ENCODE data around the gene CTSZ. TPM values are rescaled to one million over a fixed set of nuclear protein-coding genes. Genes with fewer than 3 reads are reported as not detected.

The CTSZ gene
- total RNA-seq, 1 experiment from 2014 or later: 26.3 TPM

GRCh38 chr20:59014680-59015389 is 7.8 kb upstream of the CTSZ start (continued):
- TF ChIP-seq ATF6 (CRISPR knock-in tag; IDR thresholded peaks at IDR 0.05): no peak
- TF ChIP-seq ZNF281 (CRISPR knock-in tag; IDR thresholded peaks at IDR 0.05): no peak
- TF ChIP-seq USF1 (CRISPR knock-in tag; IDR thresholded peaks at IDR 0.05): no peak
- TF ChIP-seq E2F5 (CRISPR knock-in tag; IDR thresholded peaks at IDR 0.05): no peak
- no peak for TF ChIP-seq NFATC4 (CRISPR knock-in tag; IDR thresholded peaks at IDR 0.05)
- no peak for TF ChIP-seq ZNF425 (CRISPR knock-in tag; conservative IDR thresholded peaks at IDR 0.05)
- no peak for TF ChIP-seq GTF2I (CRISPR knock-in tag; conservative IDR thresholded peaks at IDR 0.05)
- TF ChIP-seq ZNF423 (CRISPR knock-in tag; IDR thresholded peaks at IDR 0.05): no peak
- TF ChIP-seq RORB (CRISPR knock-in tag; IDR thresholded peaks at IDR 0.05): no peak
- no peak for TF ChIP-seq ZNF263 (CRISPR knock-in tag; IDR thresholded peaks at IDR 0.05; ENCODE audit: low read depth)
- no peak for TF ChIP-seq E2F1 (CRISPR knock-in tag; IDR thresholded peaks at IDR 0.05)
- no peak for TF ChIP-seq ARID4B (CRISPR knock-in tag; IDR thresholded peaks at IDR 0.05; ENCODE audit: borderline replicate concordance)
- no peak for TF ChIP-seq ETV6 (CRISPR knock-in tag; IDR thresholded peaks at IDR 0.05)
- TF ChIP-seq HMGXB4 (CRISPR knock-in tag; IDR thresholded peaks at IDR 0.05): no peak
- TF ChIP-seq GABPB1 (CRISPR knock-in tag; IDR thresholded peaks at IDR 0.05): no peak
